Tibial artery (tissue), 4 donors: ENCODE measurements around the gene USP6NL.

Experiments
- DNase-seq, 2 donors: peaks; one replicate each; pipeline ENCODE4 v3.0.0-alpha.2; 2019
- H3K27ac ChIP-seq, 2 donors: fragments of 200-600 bp; sonication (generic) in 1 of 2; 1 replicate in 1 of 2; 2 replicates in 1 of 2; pipeline ENCODE4 v1.5.1; 2018 to 2019; ENCODE audit warnings: mild to moderate bottlenecking in 1 of 2
- H3K27me3 ChIP-seq, 2 donors: fragments of 200-600 bp; sonication (generic) in 1 of 2; one replicate each; pipeline versions ENCODE4 v1.5.1 to v1.6.0; 2016 to 2019
- H3K36me3 ChIP-seq, 3 donors: fragments of 200-600 bp; sonication (generic) in 2 of 3; one replicate each; pipeline ENCODE4 v1.5.1; 2016 to 2019; ENCODE audit warnings: mild to moderate bottlenecking in 2 of 3
- H3K4me1 ChIP-seq, 4 donors: fragments of 200-600 bp; sonication (generic) in 2 of 4; 1 replicate in 3 of 4; 2 replicates in 1 of 4; pipeline ENCODE4 v1.5.1; 2016 to 2019
- H3K4me3 ChIP-seq, 2 donors: fragments of 200-600 bp; sonication (generic) in 1 of 2; 1 replicate in 1 of 2; 2 replicates in 1 of 2; pipeline ENCODE4 v1.5.1; 2018 to 2019; ENCODE audit warnings: mild to moderate bottlenecking in 2 of 2
- H3K9me3 ChIP-seq, 3 donors: fragments of 200-600 bp; sonication (generic) in 1 of 3; one replicate each; pipeline ENCODE4 v1.5.1; 2016 to 2019
- intact Hi-C: fragments of 100-400 bp; cut with DNase I; formaldehyde crosslinking; loops from one replicate; pipeline ENCODE4 v1.15.0; 2023; ENCODE audit warnings: low total_unique reads
- TF ChIP-seq, protein P1 (sequence below), 2 experiments: fragments of 200-600 bp in 1 of 2; fragments of 450-650 bp in 1 of 2; IDR thresholded peaks; one replicate each; pipeline ENCODE4 v1.5.1; 2017 to 2019; ENCODE audit warnings: antibody characterized with exemption in 2 of 2, mild to moderate bottlenecking in 1 of 2, moderate library complexity in 1 of 2

Gene USP6NL

DNA sequence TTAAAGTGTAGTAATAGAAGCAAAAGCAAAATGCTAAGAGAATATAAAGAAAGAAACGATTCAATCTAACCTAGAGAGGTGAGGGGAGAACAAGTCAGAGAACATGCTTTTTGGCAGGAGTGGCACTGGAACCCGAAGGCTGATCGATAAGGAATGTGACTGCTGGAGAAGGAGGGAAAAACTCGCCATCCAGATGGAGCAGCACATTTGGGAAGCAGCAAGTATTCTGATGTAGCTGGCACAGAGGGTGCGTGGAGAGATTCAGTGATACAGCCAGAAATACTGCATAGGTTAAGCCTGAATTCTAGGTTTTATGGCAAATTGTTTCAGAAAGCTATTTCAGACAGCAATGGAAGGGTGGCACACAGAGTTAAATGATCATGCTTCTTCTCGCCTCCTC is 42.0 kb downstream of the USP6NL start:
- DNase-seq, result no peak
- no peaks in the 10 kb centered on the region for H3K27me3 ChIP-seq
- H3K27ac ChIP-seq, result no peak overlapping the region
- intact Hi-C loops, result no loop called here
- H3K36me3 ChIP-seq, result no peaks in the 10 kb centered on the region
- H3K4me1 ChIP-seq, result no peaks in the 10 kb centered on the region
- H3K9me3 ChIP-seq, result no peaks in the 10 kb centered on the region
- TF ChIP-seq, protein P1, sequence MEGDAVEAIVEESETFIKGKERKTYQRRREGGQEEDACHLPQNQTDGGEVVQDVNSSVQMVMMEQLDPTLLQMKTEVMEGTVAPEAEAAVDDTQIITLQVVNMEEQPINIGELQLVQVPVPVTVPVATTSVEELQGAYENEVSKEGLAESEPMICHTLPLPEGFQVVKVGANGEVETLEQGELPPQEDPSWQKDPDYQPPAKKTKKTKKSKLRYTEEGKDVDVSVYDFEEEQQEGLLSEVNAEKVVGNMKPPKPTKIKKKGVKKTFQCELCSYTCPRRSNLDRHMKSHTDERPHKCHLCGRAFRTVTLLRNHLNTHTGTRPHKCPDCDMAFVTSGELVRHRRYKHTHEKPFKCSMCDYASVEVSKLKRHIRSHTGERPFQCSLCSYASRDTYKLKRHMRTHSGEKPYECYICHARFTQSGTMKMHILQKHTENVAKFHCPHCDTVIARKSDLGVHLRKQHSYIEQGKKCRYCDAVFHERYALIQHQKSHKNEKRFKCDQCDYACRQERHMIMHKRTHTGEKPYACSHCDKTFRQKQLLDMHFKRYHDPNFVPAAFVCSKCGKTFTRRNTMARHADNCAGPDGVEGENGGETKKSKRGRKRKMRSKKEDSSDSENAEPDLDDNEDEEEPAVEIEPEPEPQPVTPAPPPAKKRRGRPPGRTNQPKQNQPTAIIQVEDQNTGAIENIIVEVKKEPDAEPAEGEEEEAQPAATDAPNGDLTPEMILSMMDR (IDR thresholded peaks at IDR 0.05), result no peak
- H3K4me3 ChIP-seq, result no peak overlapping the region

DNA sequence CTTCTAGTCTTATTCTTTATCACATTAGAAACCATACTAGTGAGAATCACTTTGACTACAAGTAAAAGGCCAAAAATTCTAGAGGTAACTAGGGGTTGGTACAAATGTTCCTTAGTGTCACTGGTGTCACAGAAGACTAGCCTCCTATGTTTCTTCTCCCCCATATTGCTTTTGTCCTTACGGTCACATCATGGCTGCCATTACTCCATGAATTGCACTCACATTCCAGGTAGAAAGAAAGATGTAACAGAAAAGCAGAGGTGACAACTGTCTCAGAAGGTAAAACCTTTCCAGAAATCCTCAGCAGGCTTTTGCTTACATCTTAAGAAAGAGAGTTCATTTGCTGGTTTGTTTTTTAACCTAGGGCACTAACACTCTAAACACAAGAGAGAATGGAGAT is 42.9 kb downstream of the USP6NL start:
- Histone ChIP-seq H3K27me3 (no peaks in the 10 kb centered on the region), H3K4me3 (no peak overlapping the region), H3K9me3 (no peaks in the 10 kb centered on the region), H3K27ac (no peak overlapping the region), H3K4me1 (no peaks in the 10 kb centered on the region), H3K36me3 (no peaks in the 10 kb centered on the region)
- intact Hi-C loops, result no loop called here
- TF ChIP-seq, protein P1 (IDR thresholded peaks at IDR 0.05), result no peak
- DNase-seq, result no peak

DNA sequence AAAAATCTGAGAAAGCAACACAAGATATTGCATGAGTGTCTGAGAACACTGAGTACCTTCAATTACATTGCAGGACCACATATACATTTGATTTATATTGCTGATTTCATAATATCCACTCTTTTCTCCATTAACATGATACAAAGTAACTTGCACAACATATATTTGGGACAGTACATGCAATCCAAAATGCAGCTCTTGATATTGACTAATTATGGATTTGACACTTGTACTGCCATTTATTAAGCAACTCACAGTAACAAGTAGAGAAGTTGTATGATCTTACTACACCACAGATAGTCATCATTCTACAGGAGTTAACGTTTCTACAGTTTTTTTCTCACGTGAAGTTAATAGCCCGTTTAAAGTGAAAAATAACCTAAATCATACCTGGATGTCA is 46.7 kb downstream of the USP6NL start:
- intact Hi-C loops, result no loop called here
- no peak for DNase-seq
- no peak overlapping the region for H3K27ac ChIP-seq
- TF ChIP-seq, protein P1 (IDR thresholded peaks at IDR 0.05), result no peak
- no peaks in the 10 kb centered on the region for H3K9me3 ChIP-seq
- no peaks in the 10 kb centered on the region for H3K36me3 ChIP-seq
- H3K27me3 ChIP-seq, result no peaks in the 10 kb centered on the region
- H3K4me1 ChIP-seq, result no peaks in the 10 kb centered on the region
- no peak overlapping the region for H3K4me3 ChIP-seq

DNA sequence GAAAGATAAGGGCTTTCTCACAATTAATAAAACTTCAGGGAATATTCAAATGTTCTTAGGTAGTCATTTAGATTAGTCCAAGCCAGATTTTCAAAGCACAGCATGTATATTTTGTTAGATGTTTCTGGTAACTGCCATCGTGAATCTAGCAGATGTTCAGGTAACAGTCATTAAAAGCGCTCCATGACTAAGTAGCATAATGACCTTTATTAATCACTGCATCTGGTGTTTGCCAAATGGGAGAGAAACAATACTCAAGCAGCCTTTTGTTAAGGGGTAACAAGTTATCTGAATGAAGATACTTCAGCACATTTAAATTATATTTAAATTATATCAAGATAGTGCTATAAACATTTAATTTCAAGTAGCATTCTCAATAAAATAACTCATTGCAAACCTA is 47.5 kb downstream of the USP6NL start:
- intact Hi-C loops, result no loop called here
- TF ChIP-seq, protein P1 (IDR thresholded peaks at IDR 0.05), result no peak
- H3K27me3 ChIP-seq, result no peaks in the 10 kb centered on the region
- H3K4me1 ChIP-seq, result no peaks in the 10 kb centered on the region
- no peak overlapping the region for H3K27ac ChIP-seq
- H3K4me3 ChIP-seq, result no peak overlapping the region
- H3K9me3 ChIP-seq, result no peaks in the 10 kb centered on the region
- no peak for DNase-seq
- no peaks in the 10 kb centered on the region for H3K36me3 ChIP-seq

DNA sequence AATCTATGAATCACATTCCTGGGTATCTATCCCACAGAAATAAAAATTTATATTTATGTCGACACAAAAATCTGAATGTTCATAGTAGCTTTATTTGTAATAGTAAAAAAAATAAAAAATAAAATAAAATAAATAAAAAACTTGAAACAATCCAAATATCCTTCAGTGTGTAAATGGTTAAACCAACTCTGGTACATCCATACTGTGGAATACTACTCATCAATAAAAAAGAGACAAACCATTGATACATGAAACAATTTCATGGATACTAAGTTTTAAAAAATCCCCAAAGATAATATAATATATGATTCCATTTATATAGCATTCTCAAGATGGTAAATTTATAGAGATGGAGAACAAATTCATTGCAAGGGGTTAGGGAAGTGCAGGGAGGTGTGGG is 48.6 kb downstream of the USP6NL start:
- no peaks in the 10 kb centered on the region for H3K9me3 ChIP-seq
- H3K36me3 ChIP-seq, result no peaks in the 10 kb centered on the region
- TF ChIP-seq, protein P1 (IDR thresholded peaks at IDR 0.05), result no peak
- H3K4me3 ChIP-seq, result no peak overlapping the region
- H3K27me3 ChIP-seq, result no peaks in the 10 kb centered on the region
- intact Hi-C loops, result no loop called here
- H3K27ac ChIP-seq, result no peak overlapping the region
- no peak for DNase-seq
- no peaks in the 10 kb centered on the region for H3K4me1 ChIP-seq

DNA sequence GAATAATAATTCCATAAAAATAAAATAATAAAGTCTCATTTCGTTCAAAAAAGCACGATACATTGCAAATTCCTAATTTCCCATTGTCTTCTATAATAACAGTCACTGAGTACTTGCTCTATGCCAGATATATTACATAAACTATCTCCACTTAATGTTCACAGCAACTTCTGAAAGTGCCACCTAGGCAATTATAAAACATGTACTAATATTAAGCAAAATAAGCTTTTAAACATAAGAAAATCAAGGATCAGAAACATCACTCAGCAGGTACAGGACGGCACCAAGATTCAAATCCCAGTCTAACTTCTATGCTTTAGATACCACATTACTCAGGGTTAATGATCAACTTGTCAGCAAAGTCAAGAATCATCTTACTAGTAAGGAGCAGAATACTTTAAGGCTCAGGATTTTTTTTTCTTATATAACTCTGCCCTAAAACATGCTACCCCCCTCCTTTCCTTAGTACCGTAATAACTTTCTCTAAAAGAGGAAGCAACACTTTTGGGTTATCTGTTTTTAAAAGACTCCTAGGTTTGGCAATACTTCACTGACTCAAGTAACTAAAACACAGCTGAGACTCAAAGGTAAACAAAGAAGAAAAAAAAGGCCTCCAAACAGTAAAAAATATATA is 51.3 kb downstream of the USP6NL start:
- H3K4me1 ChIP-seq, result no peaks in the 10 kb centered on the region
- no peak overlapping the region for H3K4me3 ChIP-seq
- intact Hi-C loops, result no loop called here
- H3K27ac ChIP-seq, result no peak overlapping the region
- no peaks in the 10 kb centered on the region for H3K27me3 ChIP-seq
- H3K9me3 ChIP-seq, result no peaks in the 10 kb centered on the region
- H3K36me3 ChIP-seq, result no peaks in the 10 kb centered on the region
- TF ChIP-seq, protein P1 (IDR thresholded peaks at IDR 0.05), result no peak
- no peak for DNase-seq
